IMR-90 (cell line): ENCODE results near the gene CHRNA10. TPM values are rescaled to one million over a fixed set of nuclear protein-coding genes. Genes with fewer than 3 reads are reported as not detected.

Experiments used
- ATAC-seq: fragments of 200-7000 bp; cut with Tn5 transposase; 2 replicates; pipeline ENCODE4 v1.9.1; 2020; ENCODE audit warnings: low read depth, mild to moderate bottlenecking, moderate library complexity
- BruUV-seq: library from RNA; stranded (reverse); fragments of 400-500 nt; replicated peaks from 2 replicates; lab custom pipeline; 2021; lab: Mats Ljungman, UMichigan
- CTCF ChIA-PET: fragments of 300-600 bp; formaldehyde crosslinking; extraction: SDS; loops from one replicate; lab custom pipeline; 2021; ENCODE audit warnings: antibody characterized with exemption; lab: Yijun Ruan, JAX
- POLR2A ChIA-PET: fragments of 300-600 bp; sonication (Branson Sonifier 250); formaldehyde crosslinking; loops from one replicate; lab custom pipeline; 2022; ENCODE audit warnings: antibody characterized with exemption; ENCODE audit not compliant: unreplicated experiment; lab: Charles Lee
- DNase-seq: peaks from one replicate; pipeline ENCODE4 v3.0.0; 2013
- H2AFZ ChIP-seq: replicated peaks from 2 replicates; pipeline ENCODE3; 2013; ENCODE audit warnings: low read length, mild to moderate bottlenecking; ENCODE audit not compliant: poor library complexity
- H2AK5ac ChIP-seq: 2 replicates; pipeline ENCODE4 v1.6.1; 2013; ENCODE audit warnings: low read depth, low read length, inconsistent platforms
- H2AK9ac ChIP-seq: replicated peaks from 2 replicates; pipeline ENCODE3; 2013; ENCODE audit warnings: mild to moderate bottlenecking, low read depth, low read length, moderate library complexity; ENCODE audit not compliant: poor library complexity
- H2BK120ac ChIP-seq: 2 replicates; pipeline ENCODE4 v1.6.1; 2013; ENCODE audit warnings: low read depth, low read length, inconsistent platforms
- H2BK15ac ChIP-seq: 3 replicates; pipeline ENCODE4 v1.6.1; 2013; ENCODE audit warnings: low read depth, low read length, inconsistent platforms
- H2BK20ac ChIP-seq: 2 replicates; pipeline ENCODE4 v1.6.1; 2013; ENCODE audit warnings: low read depth, mild to moderate bottlenecking, inconsistent platforms, low read length, moderate library complexity
- H2BK5ac ChIP-seq: 2 replicates; pipeline ENCODE4 v1.6.1; 2013; ENCODE audit warnings: mild to moderate bottlenecking, low read depth, low read length, inconsistent platforms; ENCODE audit not compliant: poor library complexity, severe bottlenecking
- H3K14ac ChIP-seq: replicated peaks from 2 replicates; pipeline ENCODE4 v1.6.1; 2013; ENCODE audit warnings: low read depth, low read length, inconsistent platforms
- H3K18ac ChIP-seq: 2 replicates; pipeline ENCODE4 v1.6.1; 2013; ENCODE audit warnings: low read depth, low read length, control low read depth
- H3K23ac ChIP-seq: 2 replicates; pipeline ENCODE4 v1.6.1; 2013; ENCODE audit warnings: low read depth, low read length, inconsistent platforms
- H3K27ac ChIP-seq: 2 replicates; pipeline ENCODE4 v1.5.1; 2013; ENCODE audit warnings: mild to moderate bottlenecking, control low read depth, low read length; ENCODE audit not compliant: insufficient read depth
- H3K27me3 ChIP-seq: 2 replicates; pipeline ENCODE4 v1.6.1; 2013; ENCODE audit warnings: low read length; ENCODE audit not compliant: control insufficient read depth, insufficient read depth
- H3K36me3 ChIP-seq: 2 replicates; pipeline ENCODE4 v1.6.1; 2013; ENCODE audit warnings: low read length, mixed read lengths; ENCODE audit not compliant: control insufficient read depth, insufficient read depth
- H3K4ac ChIP-seq: 2 replicates; pipeline ENCODE4 v1.6.1; 2013; ENCODE audit warnings: low read depth, low read length, inconsistent platforms
- H3K4me1 ChIP-seq: 2 replicates; pipeline ENCODE4 v1.6.1; 2013; ENCODE audit warnings: low read length, mixed read lengths; ENCODE audit not compliant: control insufficient read depth, insufficient read depth
- H3K4me2 ChIP-seq: 2 replicates; pipeline ENCODE4 v1.6.1; 2013; ENCODE audit warnings: low read depth, mild to moderate bottlenecking, control low read depth, low read length, moderate library complexity
- H3K4me3 ChIP-seq: 2 replicates; pipeline ENCODE4 v1.5.1; 2013; ENCODE audit warnings: low read depth, mild to moderate bottlenecking, control low read depth, low read length, moderate library complexity; ENCODE audit not compliant: insufficient read depth
- H3K56ac ChIP-seq: 2 replicates; pipeline ENCODE4 v1.6.1; 2013; ENCODE audit warnings: low read length, inconsistent platforms; ENCODE audit not compliant: insufficient read depth; ENCODE audit errors: extremely low read depth
- H3K79me1 ChIP-seq, 2 experiments: 2 replicates each; pipeline ENCODE4 v1.6.1; 2013; ENCODE audit warnings: low read length in 2 of 2, inconsistent platforms in 1 of 2, low read depth in 1 of 2
- H3K9ac ChIP-seq: 2 replicates; pipeline ENCODE4 v1.6.1; 2013; ENCODE audit warnings: low read depth, low read length, control low read depth
- H3K9me1 ChIP-seq: 2 replicates; pipeline ENCODE4 v1.6.1; 2013; ENCODE audit warnings: low read length, inconsistent platforms; ENCODE audit not compliant: insufficient read depth
- H3K9me3 ChIP-seq: 2 replicates; pipeline ENCODE4 v1.6.1; 2013; ENCODE audit warnings: low read length; ENCODE audit not compliant: control insufficient read depth, insufficient read depth
- H4K20me1 ChIP-seq: 2 replicates; pipeline ENCODE4 v1.6.1; 2013; ENCODE audit warnings: low read length, inconsistent platforms; ENCODE audit not compliant: insufficient read depth
- H4K5ac ChIP-seq: 2 replicates; pipeline ENCODE4 v1.6.1; 2013; ENCODE audit warnings: mild to moderate bottlenecking, low read depth, low read length, control low read depth
- H4K8ac ChIP-seq, 2 experiments: 2 replicates each; pipeline ENCODE4 v1.6.1; 2013; ENCODE audit warnings: low read depth in 2 of 2, low read length in 2 of 2, control low read depth in 1 of 2, inconsistent platforms in 1 of 2
- H4K91ac ChIP-seq: 2 replicates; pipeline ENCODE4 v1.6.1; 2013; ENCODE audit warnings: low read depth, low read length, inconsistent platforms; ENCODE audit not compliant: insufficient read depth
- BHLHE40 ChIP-seq: fragments of 150-350 bp; IDR thresholded peaks from 2 replicates; pipeline ENCODE4 v1.6.1; 2016; ENCODE audit warnings: mild to moderate bottlenecking, low read depth, low read length
- CEBPB ChIP-seq: IDR thresholded peaks from 2 replicates; pipeline ENCODE4 v1.6.1; 2012; ENCODE audit warnings: low read depth, low read length, improper control_type of control experiment
- CHD1 ChIP-seq: IDR thresholded peaks from 2 replicates; pipeline ENCODE4 v1.6.1; 2012; ENCODE audit warnings: low read depth, low read length, improper control_type of control experiment
- FOS ChIP-seq: fragments of 150-350 bp; IDR thresholded peaks from 2 replicates; pipeline ENCODE4 v1.6.1; 2016; ENCODE audit warnings: low read depth, low read length
- MAFK ChIP-seq: IDR thresholded peaks from 2 replicates; pipeline ENCODE4 v1.6.1; 2012; ENCODE audit warnings: low read depth, low read length, improper control_type of control experiment
- MAZ ChIP-seq: IDR thresholded peaks from 2 replicates; pipeline ENCODE4 v1.6.1; 2012; ENCODE audit warnings: low read depth, mild to moderate bottlenecking, low read length, improper control_type of control experiment, moderate library complexity, borderline replicate concordance
- NFE2L2 ChIP-seq: fragments of 150-350 bp; IDR thresholded peaks from 2 replicates; pipeline ENCODE4 v1.6.1; 2016; ENCODE audit warnings: low read depth, mild to moderate bottlenecking, low read length
- POLR2A ChIP-seq: IDR thresholded peaks from 2 replicates; pipeline ENCODE4 v1.6.1; 2012; ENCODE audit warnings: mild to moderate bottlenecking, low read depth, low read length
- RAD21 ChIP-seq: IDR thresholded peaks from 2 replicates; pipeline ENCODE4 v1.6.1; 2012; ENCODE audit warnings: low read length, improper control_type of control experiment
- RCOR1 ChIP-seq: IDR thresholded peaks from 2 replicates; pipeline ENCODE4 v1.6.1; 2012; ENCODE audit warnings: mild to moderate bottlenecking, low read length, improper control_type of control experiment; ENCODE audit not compliant: insufficient replicate concordance
- RFX5 ChIP-seq: IDR thresholded peaks from 2 replicates; pipeline ENCODE4 v1.8.0; 2012; ENCODE audit warnings: low read depth, mild to moderate bottlenecking, low read length, moderate library complexity
- SMC3 ChIP-seq: fragments of 150-350 bp; IDR thresholded peaks from 2 replicates; pipeline ENCODE4 v1.6.1; 2016; ENCODE audit warnings: low read depth, mild to moderate bottlenecking, antibody characterized with exemption, low read length, moderate library complexity
- WGBS, 2 experiments: methylation state at CpG; one replicate each; pipeline versions ENCODE4 v1.1.5 to v1.1.7; 2013; ENCODE audit warnings: missing lambda C conversion rate in 2 of 2; ENCODE audit not compliant: insufficient read length in 1 of 2; ENCODE audit errors: extremely low coverage in 2 of 2; 5-methylcytosine and 5-hydroxymethylcytosine counted together
- dilution Hi-C: fragments of 300-500 bp; cut with HindIII; formaldehyde crosslinking; loops from one replicate; pipeline ENCODE4 v1.14.3; 2018; ENCODE audit warnings: low sequenced_read_pairs; ENCODE audit not compliant: unreplicated experiment
- in situ Hi-C: fragments of 300-500 bp; cut with MboI; formaldehyde crosslinking; loops from 3 replicates; pipeline ENCODE4 v1.14.3; 2019; ENCODE audit warnings: low sequenced_read_pairs, inconsistent platforms, mixed read lengths
- intact Hi-C: fragments of 100-400 bp; cut with micrococcal nuclease; formaldehyde crosslinking; loops from 2 replicates; pipeline ENCODE4 v1.10.0; 2022
- polyA plus RNA-seq, 3 experiments: library from polyadenylated mRNA; depleted of rRNA; stranded (reverse); fragments of >200 nt; gene quantifications; 2 replicates each; pipeline ENCODE4 v1.2.3, GENCODE V29; 2012; ENCODE audit warnings: low replicate concordance in 1 of 3
- total RNA-seq: library from RNA; depleted of rRNA; stranded (reverse); fragments of >200 nt; gene quantifications from 2 replicates; pipeline ENCODE4 v1.2.3, GENCODE V29; 2012
- TF ChIP-seq, protein P1 (sequence below): fragments of 150-350 bp; IDR thresholded peaks from 2 replicates; pipeline ENCODE4 v1.6.1; 2017; ENCODE audit warnings: mild to moderate bottlenecking, antibody characterized with exemption, low read length, low read depth
- TF ChIP-seq, protein P2 (sequence below): conservative IDR thresholded peaks from 2 replicates; pipeline ENCODE4 v1.5.1; 2012; ENCODE audit warnings: mild to moderate bottlenecking, low read depth, low read length, improper control_type of control experiment
- TF ChIP-seq, protein P3 (sequence below): fragments of 150-350 bp; IDR thresholded peaks from 2 replicates; pipeline ENCODE4 v1.6.1; 2016; ENCODE audit warnings: low read depth, mild to moderate bottlenecking, low read length, moderate library complexity, borderline replicate concordance

CHRNA10 gene
- total and polyA plus RNA-seq, 2 of the 4 experiments (the other 2 are of a cell fraction), result 0.36 to 0.79 TPM

DNA sequence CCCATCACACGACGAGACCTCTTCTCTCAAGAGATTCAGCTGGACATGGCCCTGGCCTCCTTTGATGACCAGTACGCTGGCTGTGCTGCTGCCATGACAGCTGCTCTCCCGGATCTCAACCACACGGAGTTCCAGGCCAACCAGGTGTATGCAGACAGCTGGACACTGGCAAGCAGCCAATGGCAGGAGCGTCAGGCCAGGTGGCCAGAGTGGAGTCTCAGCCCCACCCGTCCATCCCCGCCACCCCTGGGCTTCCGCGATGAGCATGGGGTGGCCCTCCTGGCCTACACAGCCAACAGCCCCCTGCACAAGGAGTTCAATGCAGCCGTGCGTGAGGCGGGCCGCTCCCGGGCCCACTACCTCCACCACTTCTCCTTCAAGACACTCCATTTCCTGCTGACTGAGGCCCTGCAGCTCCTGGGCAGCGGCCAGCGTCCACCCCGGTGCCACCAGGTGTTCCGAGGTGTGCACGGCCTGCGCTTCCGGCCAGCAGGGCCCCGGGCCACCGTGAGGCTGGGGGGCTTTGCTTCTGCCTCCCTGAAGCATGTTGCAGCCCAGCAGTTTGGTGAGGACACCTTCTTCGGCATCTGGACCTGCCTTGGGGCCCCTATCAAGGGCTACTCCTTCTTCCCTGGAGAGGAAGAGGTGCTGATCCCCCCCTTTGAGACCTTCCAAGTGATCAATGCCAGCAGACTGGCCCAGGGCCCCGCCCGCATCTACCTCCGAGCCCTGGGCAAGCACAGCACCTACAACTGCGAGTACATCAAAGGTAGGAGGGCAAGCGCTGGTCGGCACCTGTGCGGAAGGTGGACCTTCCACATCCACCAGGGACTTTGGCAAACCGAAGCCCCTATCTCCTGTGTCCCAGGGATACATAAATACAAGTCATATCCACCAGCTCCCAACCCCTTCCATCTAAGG is 11.3 kb downstream of the CHRNA10 start:
- H3K4me1 ChIP-seq, result no peaks in the 10 kb centered on the region
- no peaks in the 10 kb centered on the region for H3K79me1 ChIP-seq
- DNase-seq (no peak), ATAC-seq (no peak)
- H3K9me1 ChIP-seq, result no peaks in the 10 kb centered on the region
- H2AFZ ChIP-seq, result no peak overlapping the region
- no peak overlapping the region for H3K27ac ChIP-seq
- H2BK20ac ChIP-seq, result no peak overlapping the region
- no peak overlapping the region for H2AK9ac ChIP-seq
- CTCF ChIA-PET, result no interaction called here
- H3K23ac ChIP-seq, result no peak overlapping the region
- no peak overlapping the region for H4K8ac ChIP-seq
- no peak overlapping the region for H4K91ac ChIP-seq
- H3K36me3 ChIP-seq, result peaks cover 5% of the 10 kb centered on the region; the same call in 1 of the 2 replicates
- H3K14ac ChIP-seq, result no peak overlapping the region
- no peaks in the 10 kb centered on the region for H3K9me3 ChIP-seq
- H4K20me1 ChIP-seq, result no peaks in the 10 kb centered on the region
- intact Hi-C loops (no loop called here), dilution Hi-C loops (no loop called here), in situ Hi-C loops (no loop called here)
- no peak overlapping the region for H2BK120ac ChIP-seq
- no peak overlapping the region for H3K4ac ChIP-seq
- H2AK5ac ChIP-seq, result no peak overlapping the region
- no peak overlapping the region for H2BK5ac ChIP-seq
- H4K5ac ChIP-seq, result no peak overlapping the region
- H3K4me2 ChIP-seq, result no peak overlapping the region
- no peak overlapping the region for H3K4me3 ChIP-seq
- peaks cover 14% of the 10 kb centered on the region for H3K27me3 ChIP-seq
- H3K9ac ChIP-seq, result no peak overlapping the region
- 95% methylated on average over 10 of the region's 33 CpGs; no CpG with 5 or more reads in 1 of the 2 experiments for WGBS, 2 experiments
- no peak overlapping the region for H3K56ac ChIP-seq
- no peak overlapping the region for H2BK15ac ChIP-seq
- BruUV-seq, result no TSS peak
- POLR2A ChIA-PET, result no interaction called here
- no peak overlapping the region for H3K18ac ChIP-seq
- TF ChIP-seq, protein P1, sequence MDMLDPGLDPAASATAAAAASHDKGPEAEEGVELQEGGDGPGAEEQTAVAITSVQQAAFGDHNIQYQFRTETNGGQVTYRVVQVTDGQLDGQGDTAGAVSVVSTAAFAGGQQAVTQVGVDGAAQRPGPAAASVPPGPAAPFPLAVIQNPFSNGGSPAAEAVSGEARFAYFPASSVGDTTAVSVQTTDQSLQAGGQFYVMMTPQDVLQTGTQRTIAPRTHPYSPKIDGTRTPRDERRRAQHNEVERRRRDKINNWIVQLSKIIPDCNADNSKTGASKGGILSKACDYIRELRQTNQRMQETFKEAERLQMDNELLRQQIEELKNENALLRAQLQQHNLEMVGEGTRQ, result no peak
- TF ChIP-seq FOS, result no peak
- no peak for TF ChIP-seq MAZ
- TF ChIP-seq, protein P2, sequence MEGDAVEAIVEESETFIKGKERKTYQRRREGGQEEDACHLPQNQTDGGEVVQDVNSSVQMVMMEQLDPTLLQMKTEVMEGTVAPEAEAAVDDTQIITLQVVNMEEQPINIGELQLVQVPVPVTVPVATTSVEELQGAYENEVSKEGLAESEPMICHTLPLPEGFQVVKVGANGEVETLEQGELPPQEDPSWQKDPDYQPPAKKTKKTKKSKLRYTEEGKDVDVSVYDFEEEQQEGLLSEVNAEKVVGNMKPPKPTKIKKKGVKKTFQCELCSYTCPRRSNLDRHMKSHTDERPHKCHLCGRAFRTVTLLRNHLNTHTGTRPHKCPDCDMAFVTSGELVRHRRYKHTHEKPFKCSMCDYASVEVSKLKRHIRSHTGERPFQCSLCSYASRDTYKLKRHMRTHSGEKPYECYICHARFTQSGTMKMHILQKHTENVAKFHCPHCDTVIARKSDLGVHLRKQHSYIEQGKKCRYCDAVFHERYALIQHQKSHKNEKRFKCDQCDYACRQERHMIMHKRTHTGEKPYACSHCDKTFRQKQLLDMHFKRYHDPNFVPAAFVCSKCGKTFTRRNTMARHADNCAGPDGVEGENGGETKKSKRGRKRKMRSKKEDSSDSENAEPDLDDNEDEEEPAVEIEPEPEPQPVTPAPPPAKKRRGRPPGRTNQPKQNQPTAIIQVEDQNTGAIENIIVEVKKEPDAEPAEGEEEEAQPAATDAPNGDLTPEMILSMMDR, result no peak
- TF ChIP-seq CHD1, result no peak
- no peak for TF ChIP-seq MAFK
- TF ChIP-seq NFE2L2, result no peak
- no peak for TF ChIP-seq SMC3
- TF ChIP-seq RFX5, result no peak
- TF ChIP-seq POLR2A, result no peak
- TF ChIP-seq, protein P3, sequence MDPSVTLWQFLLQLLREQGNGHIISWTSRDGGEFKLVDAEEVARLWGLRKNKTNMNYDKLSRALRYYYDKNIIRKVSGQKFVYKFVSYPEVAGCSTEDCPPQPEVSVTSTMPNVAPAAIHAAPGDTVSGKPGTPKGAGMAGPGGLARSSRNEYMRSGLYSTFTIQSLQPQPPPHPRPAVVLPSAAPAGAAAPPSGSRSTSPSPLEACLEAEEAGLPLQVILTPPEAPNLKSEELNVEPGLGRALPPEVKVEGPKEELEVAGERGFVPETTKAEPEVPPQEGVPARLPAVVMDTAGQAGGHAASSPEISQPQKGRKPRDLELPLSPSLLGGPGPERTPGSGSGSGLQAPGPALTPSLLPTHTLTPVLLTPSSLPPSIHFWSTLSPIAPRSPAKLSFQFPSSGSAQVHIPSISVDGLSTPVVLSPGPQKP, result no peak
- no peak for TF ChIP-seq CEBPB
- no peak for TF ChIP-seq RCOR1
- TF ChIP-seq BHLHE40, result no peak
- no peak for TF ChIP-seq RAD21
